ENCODE results near the gene SLC2A5.
"Not testable (repeated sequence)": the region's sequence is repeated elsewhere in the genome, so short reads cannot be mapped to it uniquely, and the experiment has no call there.

SLC2A5 gene

DNA sequence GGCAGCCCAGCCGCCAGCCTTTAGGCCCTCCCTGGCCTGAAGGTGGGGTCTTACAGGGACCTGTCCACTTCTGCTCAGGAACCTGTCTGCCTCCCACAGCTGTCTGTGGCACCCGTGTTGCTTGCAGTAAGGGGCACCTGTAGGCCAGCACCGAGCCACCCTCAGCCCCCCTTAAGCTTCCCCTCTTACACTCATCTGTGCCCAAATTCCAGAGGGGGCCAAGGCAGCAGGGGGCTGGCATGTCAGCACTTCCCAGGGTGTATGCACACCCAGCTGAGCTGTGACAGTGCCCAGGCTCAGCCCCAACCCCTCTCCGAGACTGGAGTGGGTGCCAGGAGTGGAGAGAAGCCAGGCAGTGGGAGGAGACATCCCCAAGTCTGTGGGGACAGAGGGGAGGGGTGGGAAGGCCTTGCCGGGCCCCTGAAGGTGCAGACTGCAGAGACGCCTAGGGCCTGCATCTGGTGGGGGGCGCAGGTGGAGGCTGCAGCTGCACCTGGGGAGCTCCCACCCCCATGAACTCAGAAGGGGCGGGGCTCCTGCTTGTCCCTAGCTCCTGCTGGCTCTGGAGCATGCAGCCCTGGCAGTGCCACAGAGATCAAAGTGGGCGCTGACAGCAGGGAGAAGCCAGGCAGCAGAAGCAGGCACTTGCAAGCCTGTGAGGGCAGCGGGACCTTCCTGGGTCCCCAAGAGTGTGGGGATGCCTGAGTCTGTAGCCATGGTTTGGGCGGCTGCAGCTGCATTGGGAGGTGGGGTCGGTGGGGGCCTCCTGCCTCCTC is 37.8 kb downstream of the SLC2A5 start:
- Histone ChIP-seq H3K36me3 (ENCODE audit: insufficient read depth, low read length) (no peaks in the 10 kb centered on the region), H3K4me1 (ENCODE audit: insufficient read depth, low read length) (no peaks in the 10 kb centered on the region), H3K27me3 (ENCODE audit: insufficient read depth, low read length) (no peaks in the 10 kb centered on the region), H3K9me3 (ENCODE audit: low read length) (peaks cover 12% of the 10 kb centered on the region), H3K4me3 (ENCODE audit: low read length) (no peak overlapping the region), H2AFZ (ENCODE audit: low read depth, low read length) (no peak overlapping the region)

DNA sequence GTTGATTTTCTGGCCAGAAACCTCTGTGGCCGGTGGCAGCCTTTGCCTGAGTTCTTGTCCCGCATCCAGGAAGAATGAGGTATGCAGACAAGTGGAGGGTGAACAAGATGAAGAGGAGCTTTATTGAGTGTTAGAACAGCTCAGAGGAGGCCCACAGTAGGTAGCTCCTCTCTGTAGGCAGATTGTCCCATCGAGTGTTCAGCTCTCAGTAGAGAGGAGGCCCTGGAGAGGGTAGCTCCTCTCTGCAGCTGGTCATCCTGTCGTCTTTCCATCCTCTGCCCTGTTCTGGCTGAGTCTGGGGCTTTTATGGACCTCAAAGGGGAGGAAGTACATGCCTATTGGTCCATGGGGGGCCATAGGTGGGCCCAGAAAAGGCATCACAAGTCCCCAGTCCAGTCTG is 38.4 kb downstream of the SLC2A5 start:
- H3K36me3 ChIP-seq (ENCODE audit: insufficient read depth, low read length); H3K27me3 ChIP-seq (ENCODE audit: insufficient read depth, low read length); H3K4me3 ChIP-seq (ENCODE audit: low read length); H3K4me1 ChIP-seq (ENCODE audit: insufficient read depth, low read length); H2AFZ ChIP-seq (ENCODE audit: low read depth, low read length): not testable (repeated sequence)
- H3K9me3 ChIP-seq (ENCODE audit: low read length), result peaks cover 12% of the 10 kb centered on the region

DNA sequence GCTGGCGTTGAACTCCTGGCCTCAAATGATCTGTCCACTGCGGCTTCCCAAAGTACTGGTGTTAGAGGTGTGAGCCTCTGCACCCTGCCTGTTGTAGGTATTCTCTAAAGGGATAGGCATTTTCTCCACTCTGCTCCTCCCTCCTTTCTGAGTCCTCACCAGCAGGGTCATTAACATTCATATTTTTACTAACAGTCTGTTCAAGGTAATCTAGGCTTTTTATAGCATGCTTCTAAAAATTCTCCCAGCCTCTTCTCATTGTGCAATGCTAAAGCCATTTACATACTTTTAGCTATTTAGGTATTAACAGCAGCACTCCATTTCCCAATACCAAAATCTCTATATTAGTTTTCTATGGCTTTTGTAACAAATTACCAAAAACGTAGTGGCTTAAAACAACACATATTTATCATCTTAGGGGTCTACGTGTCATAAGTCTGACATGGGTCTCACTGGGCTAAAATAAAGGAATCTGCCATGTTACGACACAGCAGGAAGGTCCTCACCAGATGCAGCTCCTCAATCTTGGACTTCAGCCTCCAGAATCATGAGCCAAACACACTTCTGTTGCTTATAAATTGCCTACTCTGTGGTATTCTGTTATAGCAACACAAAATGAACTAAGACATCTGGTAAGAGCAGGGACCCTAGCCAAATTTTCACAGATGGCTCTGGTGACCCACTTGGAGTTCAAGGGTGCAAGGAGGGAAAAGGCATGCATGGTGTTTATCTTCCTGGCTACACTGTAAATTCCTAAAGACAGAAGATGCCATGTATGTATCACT is 40.3 kb downstream of the SLC2A5 start:
- H3K9me3 ChIP-seq (ENCODE audit: low read length), result peaks cover 6% of the 10 kb centered on the region
- no peaks in the 10 kb centered on the region for H3K36me3 ChIP-seq (ENCODE audit: insufficient read depth, low read length)
- no peaks in the 10 kb centered on the region for H3K4me1 ChIP-seq (ENCODE audit: insufficient read depth, low read length)
- no peaks in the 10 kb centered on the region for H3K27me3 ChIP-seq (ENCODE audit: insufficient read depth, low read length)
- H2AFZ ChIP-seq (ENCODE audit: low read depth, low read length), result no peak overlapping the region
- H3K4me3 ChIP-seq (ENCODE audit: low read length), result no peak overlapping the region

DNA sequence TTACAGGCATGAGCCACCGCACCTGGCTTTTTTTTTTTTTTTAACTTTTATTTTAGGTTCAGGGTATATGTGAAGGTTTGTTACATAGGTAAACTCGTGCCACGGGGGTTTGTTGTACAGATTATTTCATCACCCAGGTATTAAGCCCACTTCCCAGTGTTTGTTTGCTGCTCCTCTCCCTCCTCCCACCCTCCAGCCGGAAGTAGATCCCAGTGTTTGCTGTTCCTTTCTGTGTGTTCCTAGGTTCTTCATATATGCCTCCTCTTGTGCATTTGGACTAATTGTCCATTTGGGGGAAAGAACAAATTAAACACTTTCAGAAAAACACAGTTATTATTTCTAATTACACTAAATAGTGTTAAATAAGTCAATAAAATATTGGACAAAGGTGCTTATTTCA is 42.1 kb downstream of the SLC2A5 start:
- H3K4me1 ChIP-seq (ENCODE audit: insufficient read depth, low read length), result no peaks in the 10 kb centered on the region
- no peaks in the 10 kb centered on the region for H3K36me3 ChIP-seq (ENCODE audit: insufficient read depth, low read length)
- peaks cover 6% of the 10 kb centered on the region for H3K9me3 ChIP-seq (ENCODE audit: low read length)
- H3K4me3 ChIP-seq (ENCODE audit: low read length), result no peak overlapping the region
- H3K27me3 ChIP-seq (ENCODE audit: insufficient read depth, low read length), result no peaks in the 10 kb centered on the region
- H2AFZ ChIP-seq (ENCODE audit: low read depth, low read length), result no peak overlapping the region

DNA sequence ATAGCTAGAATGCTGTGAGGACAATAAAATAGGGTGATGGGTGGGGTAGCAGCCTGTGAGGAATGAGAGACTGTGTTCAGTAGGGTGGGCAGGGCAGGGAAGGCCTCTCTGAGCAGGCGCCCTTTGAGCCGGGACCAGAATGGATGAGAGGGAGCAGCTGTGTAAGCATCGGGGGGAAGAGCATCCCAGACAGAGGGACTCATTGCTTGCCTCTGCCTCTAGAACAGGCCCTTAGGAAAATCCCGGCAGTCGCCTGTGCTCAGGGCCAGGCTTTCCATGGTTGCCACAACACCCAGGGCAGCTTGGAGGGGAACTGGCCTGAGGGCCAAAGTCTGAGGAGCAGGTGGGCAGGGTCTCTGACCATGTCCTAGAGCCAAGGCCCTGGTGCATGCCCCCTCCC is 44.0 kb downstream of the SLC2A5 start:
- H3K4me1 ChIP-seq (ENCODE audit: insufficient read depth, low read length), result no peaks in the 10 kb centered on the region
- H3K27me3 ChIP-seq (ENCODE audit: insufficient read depth, low read length), result no peaks in the 10 kb centered on the region
- H3K36me3 ChIP-seq (ENCODE audit: insufficient read depth, low read length), result no peaks in the 10 kb centered on the region
- H3K9me3 ChIP-seq (ENCODE audit: low read length), result no peaks in the 10 kb centered on the region
- no peak overlapping the region for H3K4me3 ChIP-seq (ENCODE audit: low read length)
- no peak overlapping the region for H2AFZ ChIP-seq (ENCODE audit: low read depth, low read length)

DNA sequence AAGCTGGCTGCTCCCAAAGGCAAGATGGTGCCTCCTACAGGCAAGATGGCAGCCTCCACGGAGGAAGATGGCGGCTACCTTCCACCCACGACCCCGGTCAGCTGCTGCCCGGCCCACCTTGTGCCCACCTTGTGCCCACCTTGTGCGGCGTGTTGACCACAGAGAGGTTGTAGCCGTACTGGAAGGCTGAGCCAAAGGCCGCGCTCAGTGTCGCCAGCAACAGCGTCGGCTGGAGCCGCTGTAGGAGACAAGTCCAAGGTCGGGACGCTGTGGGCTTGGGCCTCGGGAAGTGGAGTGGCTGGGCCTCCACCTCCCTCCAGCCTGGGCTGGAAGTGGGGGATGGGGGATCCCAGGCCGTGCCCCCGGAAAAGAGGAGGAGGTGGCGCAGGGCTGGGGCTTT is 44.6 kb downstream of the SLC2A5 start:
- H3K9me3 ChIP-seq (ENCODE audit: low read length), result no peaks in the 10 kb centered on the region
- no peaks in the 10 kb centered on the region for H3K4me1 ChIP-seq (ENCODE audit: insufficient read depth, low read length)
- no peak overlapping the region for H3K4me3 ChIP-seq (ENCODE audit: low read length)
- H3K27me3 ChIP-seq (ENCODE audit: insufficient read depth, low read length), result no peaks in the 10 kb centered on the region
- no peak overlapping the region for H2AFZ ChIP-seq (ENCODE audit: low read depth, low read length)
- H3K36me3 ChIP-seq (ENCODE audit: insufficient read depth, low read length), result no peaks in the 10 kb centered on the region

DNA sequence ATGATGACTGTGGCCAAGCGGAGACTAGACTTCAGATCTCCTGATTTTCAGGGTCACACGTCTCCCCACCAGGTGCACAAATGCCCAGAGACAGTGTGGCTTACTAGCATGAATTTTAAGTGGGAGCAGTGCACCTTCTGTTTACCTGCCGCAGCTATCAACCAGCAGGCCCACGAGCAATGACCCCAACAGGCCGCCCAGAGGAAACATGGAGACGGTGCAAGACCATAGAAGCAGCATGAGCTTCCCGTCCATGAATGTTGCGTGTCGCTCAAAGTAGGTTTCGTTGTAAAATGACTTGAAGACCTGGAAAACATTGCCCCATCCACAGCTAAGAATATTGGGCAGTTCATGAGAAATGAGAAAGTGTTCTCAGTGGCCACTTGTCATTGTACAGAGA is 46.7 kb downstream of the SLC2A5 start:
- no peak overlapping the region for H2AFZ ChIP-seq (ENCODE audit: low read depth, low read length)
- no peaks in the 10 kb centered on the region for H3K4me1 ChIP-seq (ENCODE audit: insufficient read depth, low read length)
- no peaks in the 10 kb centered on the region for H3K36me3 ChIP-seq (ENCODE audit: insufficient read depth, low read length)
- H3K9me3 ChIP-seq (ENCODE audit: low read length), result no peaks in the 10 kb centered on the region
- H3K27me3 ChIP-seq (ENCODE audit: insufficient read depth, low read length), result no peaks in the 10 kb centered on the region
- no peak overlapping the region for H3K4me3 ChIP-seq (ENCODE audit: low read length)

DNA sequence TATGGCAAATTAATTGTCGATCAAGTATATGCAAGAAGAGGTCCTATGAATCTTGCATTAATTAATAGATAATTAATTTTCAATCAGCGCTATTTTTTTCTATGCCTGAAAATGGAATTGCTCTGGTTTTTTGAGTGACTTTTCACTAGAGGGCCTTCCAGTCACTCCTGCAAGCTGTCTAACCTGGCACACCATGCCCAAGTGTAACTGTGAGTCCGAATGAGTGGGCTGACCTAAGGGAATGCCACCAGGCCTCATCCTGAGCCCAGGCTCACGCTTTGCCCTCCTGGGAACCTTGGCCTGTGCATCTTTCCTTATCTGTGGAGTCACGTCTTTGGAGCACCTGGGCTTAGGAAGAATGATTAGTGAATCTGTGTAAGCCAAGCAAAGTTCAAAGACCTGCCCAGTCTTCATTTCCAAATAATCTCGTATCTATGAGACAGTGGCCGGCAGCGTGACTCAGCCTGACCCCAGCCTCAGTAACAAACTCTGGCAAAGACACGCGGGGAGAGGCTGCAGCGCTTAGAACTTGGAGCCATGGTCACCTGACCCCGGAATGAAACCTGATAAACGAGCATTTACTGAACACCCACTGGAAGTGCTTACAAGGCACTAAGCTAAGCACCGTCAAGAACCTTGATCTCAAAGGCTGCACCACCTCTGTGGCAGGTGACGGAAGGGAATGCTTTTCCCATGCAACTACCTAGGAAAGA is 47.3 kb downstream of the SLC2A5 start:
- not testable (repeated sequence) for H3K4me1 ChIP-seq (ENCODE audit: insufficient read depth, low read length); H2AFZ ChIP-seq (ENCODE audit: low read depth, low read length); H3K36me3 ChIP-seq (ENCODE audit: insufficient read depth, low read length); H3K27me3 ChIP-seq (ENCODE audit: insufficient read depth, low read length); H3K4me3 ChIP-seq (ENCODE audit: low read length); H3K9me3 ChIP-seq (ENCODE audit: low read length)

DNA sequence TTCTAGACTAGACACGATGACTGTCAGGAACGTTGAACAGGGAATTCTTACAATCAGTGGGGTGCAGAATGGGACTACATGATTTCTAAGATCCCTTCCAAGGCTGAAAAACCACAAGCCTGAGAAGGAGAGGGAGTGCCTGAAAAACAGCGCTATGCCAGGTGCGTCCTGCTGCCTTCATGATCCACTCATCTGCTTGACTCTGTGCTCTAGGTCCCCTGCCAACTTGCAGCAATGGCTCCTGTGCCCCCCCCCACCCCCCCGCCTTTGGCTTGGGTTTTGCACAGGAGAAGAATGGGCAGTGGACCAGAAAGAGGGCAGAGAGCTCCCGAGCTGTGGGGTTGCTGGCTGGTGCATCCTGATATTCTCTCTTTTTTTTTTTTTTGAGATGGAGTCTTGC is 49.1 kb downstream of the SLC2A5 start:
- no peaks in the 10 kb centered on the region for H3K4me1 ChIP-seq (ENCODE audit: insufficient read depth, low read length)
- H3K27me3 ChIP-seq (ENCODE audit: insufficient read depth, low read length), result no peaks in the 10 kb centered on the region
- H3K9me3 ChIP-seq (ENCODE audit: low read length), result no peaks in the 10 kb centered on the region
- no peak overlapping the region for H3K4me3 ChIP-seq (ENCODE audit: low read length)
- H2AFZ ChIP-seq (ENCODE audit: low read depth, low read length), result no peak overlapping the region
- no peaks in the 10 kb centered on the region for H3K36me3 ChIP-seq (ENCODE audit: insufficient read depth, low read length)

DNA sequence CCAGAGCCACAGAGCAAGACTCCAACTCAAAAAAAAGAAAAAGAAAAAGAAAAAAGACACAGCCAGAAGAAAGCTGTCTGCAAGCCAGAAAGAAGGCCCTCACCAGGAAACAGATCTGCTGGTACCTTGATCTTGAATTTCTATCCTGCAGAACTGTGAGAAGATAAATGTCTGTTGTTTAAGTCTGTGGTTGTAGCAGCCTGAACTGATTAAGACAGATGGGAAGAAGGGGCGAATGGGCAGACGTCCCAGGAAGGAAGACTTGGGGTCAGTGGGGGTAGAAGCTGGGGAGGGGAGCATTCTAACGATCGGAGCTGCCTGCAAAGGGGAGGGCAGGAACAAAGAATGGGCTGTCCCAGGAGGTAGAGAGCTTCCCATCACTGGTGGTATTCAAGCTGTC is 49.5 kb downstream of the SLC2A5 start:
- Histone ChIP-seq H3K4me3 (ENCODE audit: low read length) (no peak overlapping the region), H3K4me1 (ENCODE audit: insufficient read depth, low read length) (no peaks in the 10 kb centered on the region), H3K36me3 (ENCODE audit: insufficient read depth, low read length) (no peaks in the 10 kb centered on the region), H3K27me3 (ENCODE audit: insufficient read depth, low read length) (no peaks in the 10 kb centered on the region), H2AFZ (ENCODE audit: low read depth, low read length) (no peak overlapping the region), H3K9me3 (ENCODE audit: low read length) (no peaks in the 10 kb centered on the region)

DNA sequence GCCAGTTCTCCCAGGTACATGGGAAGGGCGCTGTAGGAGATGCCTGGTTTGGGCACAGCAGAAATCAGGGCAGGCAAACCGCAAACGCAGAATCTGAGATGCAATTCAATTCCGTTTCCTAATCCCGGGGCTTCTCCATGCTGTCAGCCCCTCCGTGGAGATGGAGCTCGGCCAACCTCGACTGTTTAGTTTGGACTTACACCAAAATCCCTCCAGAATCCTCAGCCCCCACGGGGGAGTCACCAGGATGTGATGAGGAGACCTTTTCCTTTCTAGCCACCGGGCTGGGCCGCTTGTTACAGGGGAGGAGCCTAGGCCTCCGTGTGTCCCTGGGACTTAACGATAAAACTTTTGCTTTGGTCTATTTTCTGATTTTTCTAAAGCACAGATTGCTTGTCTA is 51.1 kb downstream of the SLC2A5 start:
- H3K9me3 ChIP-seq (ENCODE audit: low read length), result no peaks in the 10 kb centered on the region
- no peaks in the 10 kb centered on the region for H3K36me3 ChIP-seq (ENCODE audit: insufficient read depth, low read length)
- H3K4me1 ChIP-seq (ENCODE audit: insufficient read depth, low read length), result no peaks in the 10 kb centered on the region
- H3K4me3 ChIP-seq (ENCODE audit: low read length), result no peak overlapping the region
- no peak overlapping the region for H2AFZ ChIP-seq (ENCODE audit: low read depth, low read length)
- no peaks in the 10 kb centered on the region for H3K27me3 ChIP-seq (ENCODE audit: insufficient read depth, low read length)

DNA sequence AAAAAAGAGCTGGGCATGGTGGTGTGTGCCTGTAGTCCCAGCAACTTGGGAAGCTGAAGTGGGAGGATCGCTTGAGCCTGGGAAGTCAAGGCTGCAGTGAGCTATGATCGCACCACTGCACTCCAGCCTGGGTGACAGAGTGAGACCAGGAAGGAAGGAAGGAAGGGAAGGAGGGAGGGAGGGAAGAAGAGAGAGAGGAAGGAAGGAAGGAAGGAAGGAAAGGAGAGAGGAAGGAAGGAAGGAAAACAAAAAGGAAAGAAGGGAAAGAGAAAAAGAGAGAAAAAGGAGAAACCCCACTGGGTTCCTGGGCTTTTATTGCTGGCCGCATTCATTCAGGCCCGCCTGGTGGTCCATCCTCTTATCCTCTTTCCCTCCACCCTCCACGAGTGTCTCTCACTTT is 53.0 kb downstream of the SLC2A5 start:
- H3K27me3 ChIP-seq (ENCODE audit: insufficient read depth, low read length), result no peaks in the 10 kb centered on the region
- no peaks in the 10 kb centered on the region for H3K9me3 ChIP-seq (ENCODE audit: low read length)
- no peak overlapping the region for H2AFZ ChIP-seq (ENCODE audit: low read depth, low read length)
- H3K4me3 ChIP-seq (ENCODE audit: low read length), result no peak overlapping the region
- H3K36me3 ChIP-seq (ENCODE audit: insufficient read depth, low read length), result no peaks in the 10 kb centered on the region
- no peaks in the 10 kb centered on the region for H3K4me1 ChIP-seq (ENCODE audit: insufficient read depth, low read length)

All from neuron (in vitro differentiated cells).